ENCODE data around the gene SLC8A1. TPM values are rescaled to one million over a fixed set of nuclear protein-coding genes. Genes with fewer than 3 reads are reported as not detected.

Gene SLC8A1
- total and polyA plus RNA-seq, 10 of the 15 experiments (the other 5 are each of a cell fraction or from before 2014, with no cell fraction given) = under 0.01 to 1.2 (median 0.01) TPM; not detected in 3

DNA sequence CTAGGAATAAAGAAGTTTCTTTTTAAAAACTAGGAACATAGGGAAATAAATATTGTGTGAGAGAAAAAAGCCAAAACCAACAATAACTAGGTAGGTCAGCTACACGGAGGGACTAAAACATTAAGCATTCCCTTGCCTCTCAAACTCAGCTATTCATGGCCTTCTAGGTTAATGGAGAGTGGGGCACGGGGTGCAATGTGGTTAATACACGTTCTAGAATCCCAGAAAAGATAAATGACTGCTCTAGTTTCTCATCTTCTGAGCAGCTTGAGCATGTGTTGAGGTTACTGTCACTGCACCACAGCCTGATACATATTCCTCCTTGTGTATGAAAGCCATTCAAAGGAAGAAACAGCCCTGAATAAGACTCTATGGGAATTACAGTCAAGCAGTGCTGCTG lies 31.4 kb downstream of the SLC8A1 start:
- H3K79me2 ChIP-seq (ENCODE audit: control insufficient read depth, insufficient read depth, low read length) = no peaks in the 10 kb centered on the region
- no peaks in the 10 kb centered on the region; a peak in 1 of 4 replicates for H3K27me3 ChIP-seq (replicated peaks in 1 of 2; ENCODE audit: control insufficient read depth in 2 of 2, insufficient read depth in 2 of 2, low read length in 1 of 2)
- 0% methylated on average over 3 of the region's 3 CpGs for WGBS (ENCODE audit: insufficient coverage, insufficient replicate concordance, low lambda C conversion rate, missing lambda C conversion rate)
- H3K4me1 ChIP-seq (ENCODE audit: control insufficient read depth, insufficient read depth, low read length) = no peaks in the 10 kb centered on the region
- ChIA-PET RAD21 (ENCODE audit: unreplicated experiment) (interaction anchor here (0.6 kb wide), 1 partner anchor 24 kb away, joined by 3 read pairs; no protein-coding TSS in a partner anchor), POLR2A (no interaction called here), SMC1A (ENCODE audit: uncharacterized antibody, unreplicated experiment) (no interaction called here), CTCF (no interaction called here)
- no peak overlapping the region for H2AFZ ChIP-seq (ENCODE audit: control insufficient read depth, low read depth, low read length)
- H3K4me2 ChIP-seq (ENCODE audit: control insufficient read depth, insufficient read depth) = no peak overlapping the region
- no TSS peak for BruUV-seq (replicated peaks)
- intact Hi-C loops (cut with micrococcal nuclease; ENCODE audit: unreplicated experiment) = no loop called here
- TF ChIP-seq, protein P1, sequence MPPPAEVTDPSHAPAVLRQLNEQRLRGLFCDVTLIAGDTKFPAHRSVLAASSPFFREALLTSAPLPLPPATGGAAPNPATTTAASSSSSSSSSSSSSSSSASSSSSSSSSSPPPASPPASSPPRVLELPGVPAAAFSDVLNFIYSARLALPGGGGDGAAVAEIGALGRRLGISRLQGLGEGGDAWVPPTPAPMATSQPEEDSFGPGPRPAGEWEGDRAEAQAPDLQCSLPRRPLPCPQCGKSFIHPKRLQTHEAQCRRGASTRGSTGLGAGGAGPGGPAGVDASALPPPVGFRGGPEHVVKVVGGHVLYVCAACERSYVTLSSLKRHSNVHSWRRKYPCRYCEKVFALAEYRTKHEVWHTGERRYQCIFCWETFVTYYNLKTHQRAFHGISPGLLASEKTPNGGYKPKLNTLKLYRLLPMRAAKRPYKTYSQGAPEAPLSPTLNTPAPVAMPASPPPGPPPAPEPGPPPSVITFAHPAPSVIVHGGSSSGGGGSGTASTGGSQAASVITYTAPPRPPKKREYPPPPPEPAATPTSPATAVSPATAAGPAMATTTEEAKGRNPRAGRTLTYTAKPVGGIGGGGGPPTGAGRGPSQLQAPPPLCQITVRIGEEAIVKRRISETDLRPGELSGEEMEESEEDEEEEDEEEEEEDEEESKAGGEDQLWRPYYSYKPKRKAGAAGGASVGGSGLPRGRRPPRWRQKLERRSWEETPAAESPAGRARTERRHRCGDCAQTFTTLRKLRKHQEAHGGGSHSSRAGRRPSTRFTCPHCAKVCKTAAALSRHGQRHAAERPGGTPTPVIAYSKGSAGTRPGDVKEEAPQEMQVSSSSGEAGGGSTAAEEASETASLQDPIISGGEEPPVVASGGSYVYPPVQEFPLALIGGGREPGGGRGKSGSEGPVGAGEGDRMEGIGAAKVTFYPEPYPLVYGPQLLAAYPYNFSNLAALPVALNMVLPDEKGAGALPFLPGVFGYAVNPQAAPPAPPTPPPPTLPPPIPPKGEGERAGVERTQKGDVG (CRISPR knock-in tag; IDR thresholded peaks at IDR 0.05) = no peak
- TF ChIP-seq FOXK2 (IDR thresholded peaks at IDR 0.05) (no peak), ZNF384 (IDR thresholded peaks at IDR 0.05; ENCODE audit: borderline replicate concordance, low read depth, low read length) (no peak), MEF2B (IDR thresholded peaks at IDR 0.05; ENCODE audit: partially characterized antibody, poor library complexity, severe bottlenecking) (no peak), NR2F1 (conservative IDR thresholded peaks at IDR 0.05) (no peak)
- TF ChIP-seq, protein P2, sequence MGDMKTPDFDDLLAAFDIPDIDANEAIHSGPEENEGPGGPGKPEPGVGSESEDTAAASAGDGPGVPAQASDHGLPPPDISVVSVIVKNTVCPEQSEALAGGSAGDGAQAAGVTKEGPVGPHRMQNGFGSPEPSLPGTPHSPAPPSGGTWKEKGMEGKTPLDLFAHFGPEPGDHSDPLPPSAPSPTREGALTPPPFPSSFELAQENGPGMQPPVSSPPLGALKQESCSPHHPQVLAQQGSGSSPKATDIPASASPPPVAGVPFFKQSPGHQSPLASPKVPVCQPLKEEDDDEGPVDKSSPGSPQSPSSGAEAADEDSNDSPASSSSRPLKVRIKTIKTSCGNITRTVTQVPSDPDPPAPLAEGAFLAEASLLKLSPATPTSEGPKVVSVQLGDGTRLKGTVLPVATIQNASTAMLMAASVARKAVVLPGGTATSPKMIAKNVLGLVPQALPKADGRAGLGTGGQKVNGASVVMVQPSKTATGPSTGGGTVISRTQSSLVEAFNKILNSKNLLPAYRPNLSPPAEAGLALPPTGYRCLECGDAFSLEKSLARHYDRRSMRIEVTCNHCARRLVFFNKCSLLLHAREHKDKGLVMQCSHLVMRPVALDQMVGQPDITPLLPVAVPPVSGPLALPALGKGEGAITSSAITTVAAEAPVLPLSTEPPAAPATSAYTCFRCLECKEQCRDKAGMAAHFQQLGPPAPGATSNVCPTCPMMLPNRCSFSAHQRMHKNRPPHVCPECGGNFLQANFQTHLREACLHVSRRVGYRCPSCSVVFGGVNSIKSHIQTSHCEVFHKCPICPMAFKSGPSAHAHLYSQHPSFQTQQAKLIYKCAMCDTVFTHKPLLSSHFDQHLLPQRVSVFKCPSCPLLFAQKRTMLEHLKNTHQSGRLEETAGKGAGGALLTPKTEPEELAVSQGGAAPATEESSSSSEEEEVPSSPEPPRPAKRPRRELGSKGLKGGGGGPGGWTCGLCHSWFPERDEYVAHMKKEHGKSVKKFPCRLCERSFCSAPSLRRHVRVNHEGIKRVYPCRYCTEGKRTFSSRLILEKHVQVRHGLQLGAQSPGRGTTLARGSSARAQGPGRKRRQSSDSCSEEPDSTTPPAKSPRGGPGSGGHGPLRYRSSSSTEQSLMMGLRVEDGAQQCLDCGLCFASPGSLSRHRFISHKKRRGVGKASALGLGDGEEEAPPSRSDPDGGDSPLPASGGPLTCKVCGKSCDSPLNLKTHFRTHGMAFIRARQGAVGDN (IDR thresholded peaks at IDR 0.05) = no peak
- TF ChIP-seq, protein P3, sequence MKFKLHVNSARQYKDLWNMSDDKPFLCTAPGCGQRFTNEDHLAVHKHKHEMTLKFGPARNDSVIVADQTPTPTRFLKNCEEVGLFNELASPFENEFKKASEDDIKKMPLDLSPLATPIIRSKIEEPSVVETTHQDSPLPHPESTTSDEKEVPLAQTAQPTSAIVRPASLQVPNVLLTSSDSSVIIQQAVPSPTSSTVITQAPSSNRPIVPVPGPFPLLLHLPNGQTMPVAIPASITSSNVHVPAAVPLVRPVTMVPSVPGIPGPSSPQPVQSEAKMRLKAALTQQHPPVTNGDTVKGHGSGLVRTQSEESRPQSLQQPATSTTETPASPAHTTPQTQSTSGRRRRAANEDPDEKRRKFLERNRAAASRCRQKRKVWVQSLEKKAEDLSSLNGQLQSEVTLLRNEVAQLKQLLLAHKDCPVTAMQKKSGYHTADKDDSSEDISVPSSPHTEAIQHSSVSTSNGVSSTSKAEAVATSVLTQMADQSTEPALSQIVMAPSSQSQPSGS (IDR thresholded peaks at IDR 0.05; ENCODE audit: low read length) = no peak
- no peaks in the 10 kb centered on the region for H3K9me3 ChIP-seq (replicated peaks; ENCODE audit: control insufficient read depth, insufficient read depth, low read length)
- no peak for DNase-seq (ENCODE audit: low read depth, low spot score)
- H3K9ac ChIP-seq (ENCODE audit: control insufficient read depth, insufficient read depth, low read length) = no peak overlapping the region
- no peak overlapping the region for H3K27ac ChIP-seq (ENCODE audit: control insufficient read depth, insufficient read depth)
- H4K20me1 ChIP-seq (ENCODE audit: control insufficient read depth, insufficient read depth) = no peaks in the 10 kb centered on the region
- H3K4me3 ChIP-seq = no peak overlapping the region
- ATAC-seq = no peak
- no peaks in the 10 kb centered on the region for H3K36me3 ChIP-seq (ENCODE audit: control insufficient read depth in 2 of 2, insufficient read depth in 2 of 2, low read length in 1 of 2)
- FAIRE-seq = no peak
- in situ Hi-C loops (cut with MboI) = no loop called here

Measured in GM12878 (cell line).